SK-N-SH (cell line): ENCODE results near the gene GGTLC2. TPM values are rescaled to one million over a fixed set of nuclear protein-coding genes. Genes with fewer than 3 reads are reported as not detected.

Source experiments
- CTCF ChIA-PET: fragments of 300-600, 350-600 bp; formaldehyde crosslinking; extraction: SDS; loops from one replicate; lab custom pipeline; 2021; lab: Yijun Ruan, JAX
- POLR2A ChIA-PET: fragments of 350-600 bp; sonication (Branson Sonifier 250); formaldehyde crosslinking; extraction: SDS; loops from one replicate; lab custom pipeline; 2020; ENCODE audit warnings: antibody characterized with exemption, inconsistent platforms; lab: Yijun Ruan, JAX
- DNase-seq: peaks from one replicate; pipeline ENCODE4 v3.0.0; 2012
- H2AFZ ChIP-seq: fragments of 200-600 bp; sonication (generic); 2 replicates; pipeline ENCODE4 v1.8.1; 2016; ENCODE audit warnings: antibody characterized with exemption, mild to moderate bottlenecking, low read depth
- H3F3A ChIP-seq: fragments of 200-600 bp; sonication (generic); replicated peaks from 2 replicates; pipeline ENCODE3; 2016; ENCODE audit warnings: antibody characterized with exemption, mild to moderate bottlenecking; ENCODE audit not compliant: insufficient read depth
- H3K27ac ChIP-seq, 2 experiments: fragments of 200-500 bp in 1 of 2; fragments of 200-600 bp in 1 of 2; sonication (Bioruptor generic) in 1 of 2; sonication (generic), shearing (Covaris generic) in 1 of 2; 2 replicates each; pipeline versions ENCODE4 v1.5.1 to v1.6.1; 2014 to 2016; ENCODE audit warnings: low read depth in 2 of 2, inconsistent platforms in 1 of 2, low read length in 1 of 2, mild to moderate bottlenecking in 1 of 2, mixed read lengths in 1 of 2
- H3K27me3 ChIP-seq: fragments of 200-600 bp; sonication (generic), shearing (Covaris generic); 2 replicates; pipeline ENCODE4 v1.6.1; 2016; ENCODE audit warnings: mixed run types; ENCODE audit not compliant: insufficient read depth
- H3K36me3 ChIP-seq, 2 experiments: fragments of 200-500 bp in 1 of 2; fragments of 200-600 bp in 1 of 2; sonication (Bioruptor generic) in 1 of 2; sonication (generic) in 1 of 2; replicated peaks in 1 of 2; 2 replicates each; pipeline versions ENCODE3 to v1.5.1; 2014 to 2016; ENCODE audit warnings: low read length in 1 of 2, mild to moderate bottlenecking in 1 of 2; ENCODE audit not compliant: insufficient read depth in 2 of 2, control insufficient read depth in 1 of 2
- H3K4me1 ChIP-seq, 2 experiments: fragments of 200-500 bp in 1 of 2; fragments of 200-600 bp in 1 of 2; sonication (Bioruptor generic) in 1 of 2; sonication (generic), shearing (Covaris generic) in 1 of 2; 2 replicates each; pipeline versions ENCODE4 v1.5.1 to v1.6.1; 2014 to 2016; ENCODE audit warnings: low read depth in 1 of 2, low read length in 1 of 2, mixed run types in 1 of 2; ENCODE audit not compliant: insufficient read depth in 2 of 2, control insufficient read depth in 1 of 2
- H3K4me2 ChIP-seq: fragments of 200-600 bp; sonication (generic), shearing (Covaris generic); 2 replicates; pipeline ENCODE4 v1.6.1; 2017; ENCODE audit warnings: mixed run types
- H3K4me3 ChIP-seq, 2 experiments: fragments of 200-500 bp in 1 of 2; fragments of 200-600 bp in 1 of 2; sonication (Bioruptor generic) in 1 of 2; sonication (generic), shearing (Covaris generic) in 1 of 2; 2 replicates each; pipeline versions ENCODE4 v1.5.1 to v1.8.1; 2014 to 2016; ENCODE audit warnings: low read depth in 2 of 2, inconsistent platforms in 1 of 2, low read length in 1 of 2, mild to moderate bottlenecking in 1 of 2, mixed read lengths in 1 of 2, moderate library complexity in 1 of 2
- H3K79me2 ChIP-seq: fragments of 200-600 bp; sonication (generic); 2 replicates; pipeline ENCODE4 v1.8.1; 2017; ENCODE audit warnings: mild to moderate bottlenecking; ENCODE audit not compliant: insufficient read depth
- H3K9ac ChIP-seq: fragments of 200-600 bp; sonication (generic); 2 replicates; pipeline ENCODE4 v1.6.1; 2017; ENCODE audit warnings: mixed run types
- H3K9me2 ChIP-seq: fragments of 200-600 bp; sonication (generic); 2 replicates; pipeline ENCODE4 v1.6.1; 2017; ENCODE audit warnings: mixed run types
- H3K9me3 ChIP-seq: fragments of 200-600 bp; sonication (generic); 2 replicates; pipeline ENCODE4 v1.6.1; 2017; ENCODE audit warnings: mixed run types, mild to moderate bottlenecking, moderate library complexity
- H4K20me1 ChIP-seq: fragments of 200-600 bp; sonication (generic); 2 replicates; pipeline ENCODE4 v1.6.1; 2017; ENCODE audit warnings: mild to moderate bottlenecking, mixed run types; ENCODE audit not compliant: insufficient read depth
- ELF1 ChIP-seq: IDR thresholded peaks from 2 replicates; pipeline ENCODE4 v1.4.0; 2012
- FOXJ3 ChIP-seq: sonication (generic); formaldehyde crosslinking; IDR thresholded peaks from 2 replicates; pipeline ENCODE4 v1.5.1; 2020; ENCODE audit warnings: mild to moderate bottlenecking, missing genetic modification reagents
- FOXM1 ChIP-seq: IDR thresholded peaks from 2 replicates; pipeline ENCODE4 v1.4.0; 2012; ENCODE audit warnings: low read depth, mild to moderate bottlenecking
- GATA2 ChIP-seq: sonication (generic); formaldehyde crosslinking; IDR thresholded peaks from 2 replicates; pipeline ENCODE4 v1.5.0; 2020; ENCODE audit warnings: mild to moderate bottlenecking, missing genetic modification reagents
- MAX ChIP-seq: IDR thresholded peaks from 2 replicates; pipeline ENCODE4 v1.4.0; 2012; ENCODE audit warnings: low read depth
- MEF2A ChIP-seq: IDR thresholded peaks from 2 replicates; pipeline ENCODE4 v1.4.0; 2012; ENCODE audit warnings: low read depth, borderline replicate concordance
- NFIC ChIP-seq: IDR thresholded peaks from 2 replicates; pipeline ENCODE4 v1.4.0; 2012; ENCODE audit warnings: borderline replicate concordance
- NRF1 ChIP-seq: IDR thresholded peaks from 2 replicates; pipeline ENCODE4 v1.6.1; 2012; ENCODE audit warnings: low read depth, mild to moderate bottlenecking, low read length
- PBX3 ChIP-seq: IDR thresholded peaks from 2 replicates; pipeline ENCODE4; 2012
- POLR2AphosphoS5 ChIP-seq: IDR thresholded peaks from 2 replicates; pipeline ENCODE4 v1.6.1; 2012; ENCODE audit warnings: low read depth, low read length
- REST ChIP-seq: IDR thresholded peaks from 2 replicates; pipeline ENCODE4 v1.6.1; 2012; ENCODE audit warnings: mild to moderate bottlenecking, low read depth, low read length, moderate library complexity
- RFX5 ChIP-seq: IDR thresholded peaks from 2 replicates; pipeline ENCODE4 v1.6.1; 2012; ENCODE audit warnings: mild to moderate bottlenecking, improper control_type of control experiment, low read length
- TAF1 ChIP-seq: IDR thresholded peaks from 2 replicates; pipeline ENCODE4 v1.6.1; 2012; ENCODE audit warnings: low read depth, mild to moderate bottlenecking, low read length, moderate library complexity, borderline replicate concordance
- TCF12 ChIP-seq: IDR thresholded peaks from 2 replicates; pipeline ENCODE4 v1.4.0; 2012
- USF1 ChIP-seq: IDR thresholded peaks from 2 replicates; pipeline ENCODE4 v1.4.0; 2012; ENCODE audit warnings: low read depth, borderline replicate concordance
- WGBS: methylation state at CpG from one replicate; pipeline ENCODE4 v1.1.6; 2017; ENCODE audit warnings: low lambda C conversion rate; 5-methylcytosine and 5-hydroxymethylcytosine counted together
- polyA plus RNA-seq, 3 experiments: library from polyadenylated mRNA; depleted of rRNA; stranded (reverse); fragments of >200 nt; gene quantifications; 2 replicates each; pipeline ENCODE4 v1.2.3, GENCODE V29; 2012
- small RNA-seq, 7 experiments: library from RNA; depleted of rRNA; stranded (forward); fragments of <200 nt; gene quantifications; one replicate each; pipeline ENCODE3, GENCODE V24; 2012

The GGTLC2 gene
- polyA plus RNA-seq, 1 of the 3 experiments (the other 2 are of a cell fraction): not detected

GRCh38 chr22:22696104-22696503 is 51.7 kb downstream of the GGTLC2 start:
- no peaks in the 10 kb centered on the region for H3F3A ChIP-seq
- no peaks in the 10 kb centered on the region for H3K4me1 ChIP-seq
- H3K4me3 ChIP-seq: no peak overlapping the region
- no peak overlapping the region for H3K9ac ChIP-seq
- H3K9me2 ChIP-seq: no peaks in the 10 kb centered on the region
- no peak for DNase-seq
- no peaks in the 10 kb centered on the region for H4K20me1 ChIP-seq
- H2AFZ ChIP-seq: no peak overlapping the region
- no peak overlapping the region for H3K27ac ChIP-seq
- H3K9me3 ChIP-seq: no peaks in the 10 kb centered on the region
- no peaks in the 10 kb centered on the region for H3K36me3 ChIP-seq
- 53% methylated on average over 5 of the region's 5 CpGs for WGBS
- ChIA-PET CTCF (no interaction called here), POLR2A (no interaction called here)
- H3K27me3 ChIP-seq: no peaks in the 10 kb centered on the region
- H3K79me2 ChIP-seq: no peaks in the 10 kb centered on the region
- no peak overlapping the region for H3K4me2 ChIP-seq
- no peak for TF ChIP-seq ELF1
- TF ChIP-seq GATA2: no peak
- no peak for TF ChIP-seq FOXJ3 (CRISPR knock-in tag)
- no peak for TF ChIP-seq NFIC
- TF ChIP-seq MAX: no peak
- no peak for TF ChIP-seq TCF12
- TF ChIP-seq NRF1: no peak
- TF ChIP-seq USF1: no peak
- no peak for TF ChIP-seq RFX5
- TF ChIP-seq REST: no peak
- no peak for TF ChIP-seq PBX3
- TF ChIP-seq TAF1: no peak
- TF ChIP-seq POLR2AphosphoS5: no peak
- no peak for TF ChIP-seq MEF2A
- no peak for TF ChIP-seq FOXM1

Small RNA genes lying within 50 kb of the gene (small RNA-seq; reads per million reads assigned to genes)
- gene AC244250.2: 0 reads per million in 7 experiments
- gene IGLV3-29: 0 reads per million in 7 experiments
- gene IGLVVI-25-1: 0 reads per million in 7 experiments

Other genes with a start within 250 kb of the GGTLC2 start
- 0.82 and 1.2 TPM in 2 replicates for gene ZNF280B, start 135.9 kb upstream of the GGTLC2 start, polyA plus RNA-seq (2012; rRNA removed)
- not detected in 2 replicates for gene ZNF280A, start 124.3 kb upstream of the GGTLC2 start, polyA plus RNA-seq (2012; rRNA removed)
- gene PRAME, start 85.3 kb upstream of the GGTLC2 start, polyA plus RNA-seq (2012; rRNA removed): 193 and 241 TPM in 2 replicates
- not detected in 2 replicates for gene IGLL5, start 243.2 kb downstream of the GGTLC2 start, polyA plus RNA-seq (2012; rRNA removed)